Measurements from ENCODE around the gene FGD4.
"Not testable (repeated sequence)": the region's sequence is repeated elsewhere in the genome, so short reads cannot be mapped to it uniquely, and the experiment has no call there.

FGD4 gene

GRCh38 chr12:32494656-32495055 lies 95.3 kb downstream of the FGD4 start:
- no peak for DNase-seq (ENCODE audit: low read depth)

GRCh38 chr12:32496946-32497345 lies 97.6 kb downstream of the FGD4 start:
- DNase-seq (ENCODE audit: low read depth): no peak

- no peak for DNase-seq (ENCODE audit: low read depth)
Observed at GRCh38 chr12:32497864-32498263, 98.5 kb downstream of the FGD4 start.

- no peak for DNase-seq (ENCODE audit: low read depth)
Observed at GRCh38 chr12:32499048-32499447, 99.7 kb downstream of the FGD4 start.

- DNase-seq (ENCODE audit: low read depth): peak; percentile 16
Observed at GRCh38 chr12:32501835-32502333, 102.5 kb downstream of the FGD4 start.

- peak; percentile 38 for DNase-seq (ENCODE audit: low read depth)
Observed at GRCh38 chr12:32502693-32503502, 103.5 kb downstream of the FGD4 start.

- no peak for DNase-seq (ENCODE audit: low read depth)
Observed at GRCh38 chr12:32503730-32504129, 104.4 kb downstream of the FGD4 start.

- DNase-seq (ENCODE audit: low read depth): no peak
Observed at GRCh38 chr12:32504591-32504990, 105.2 kb downstream of the FGD4 start.

- DNase-seq (ENCODE audit: low read depth): no peak
Observed at GRCh38 chr12:32505067-32505945, 105.9 kb downstream of the FGD4 start.

GRCh38 chr12:32507096-32507941 lies 108.0 kb downstream of the FGD4 start:
- not testable (repeated sequence) for DNase-seq (ENCODE audit: low read depth)

GRCh38 chr12:32507942-32508320 lies 108.6 kb downstream of the FGD4 start:
- no peak for DNase-seq (ENCODE audit: low read depth)

- DNase-seq (ENCODE audit: low read depth): no peak
Observed at GRCh38 chr12:32508626-32509025, 109.3 kb downstream of the FGD4 start.

GRCh38 chr12:32509328-32510091 lies 110.2 kb downstream of the FGD4 start:
- DNase-seq (ENCODE audit: low read depth): no peak

GRCh38 chr12:32511976-32512375 lies 112.6 kb downstream of the FGD4 start:
- DNase-seq (ENCODE audit: low read depth): not testable (repeated sequence)

- DNase-seq (ENCODE audit: low read depth): no peak
Observed at GRCh38 chr12:32512379-32512778, 113.0 kb downstream of the FGD4 start.

GRCh38 chr12:32512910-32513309 lies 113.6 kb downstream of the FGD4 start:
- no peak for DNase-seq (ENCODE audit: low read depth)

GRCh38 chr12:32515137-32515873 lies 115.9 kb downstream of the FGD4 start:
- no peak for DNase-seq (ENCODE audit: low read depth)

GRCh38 chr12:32516230-32516629 lies 116.9 kb downstream of the FGD4 start:
- DNase-seq (ENCODE audit: low read depth): no peak

- DNase-seq (ENCODE audit: low read depth): no peak
Observed at GRCh38 chr12:32517966-32518365, 118.6 kb downstream of the FGD4 start.

GRCh38 chr12:32519047-32519446 lies 119.7 kb downstream of the FGD4 start:
- DNase-seq (ENCODE audit: low read depth): no peak
